Measurements from ENCODE around the gene CCR9. TPM values are rescaled to one million over a fixed set of nuclear protein-coding genes. Genes with fewer than 3 reads are reported as not detected.

Gene CCR9
- total and polyA plus RNA-seq, 2 experiments from 2014 or later = not detected

GRCh38 chr3:45950131-45950530 lies 63.8 kb downstream of the CCR9 start:
- Histone ChIP-seq H3K4me2 (no peak overlapping the region), H3K9me2 (ENCODE audit: insufficient read depth) (0 out of 2 replicates have a peak, but pooled peaks cover 4% of the 10 kb centered on the region), H2AFZ (no peak overlapping the region), H3K4me1 (ENCODE audit: insufficient read depth) (no peaks in the 10 kb centered on the region), H3K27me3 (ENCODE audit: insufficient read depth) (no peaks in the 10 kb centered on the region), H3K36me3 (ENCODE audit: insufficient read depth) (peaks cover 35% of the 10 kb centered on the region), H3K79me2 (replicated peaks; ENCODE audit: insufficient read depth) (no peaks in the 10 kb centered on the region), H4K20me1 (replicated peaks; ENCODE audit: insufficient read depth) (no peaks in the 10 kb centered on the region), H3F3A (replicated peaks; ENCODE audit: low read depth) (no peaks in the 10 kb centered on the region), H3K27ac (ENCODE audit: low read depth) (no peak overlapping the region), H3K4me3 (no peak overlapping the region)
- H3K4me1 Mint-ChIP-seq = no peaks in the 10 kb centered on the region
- H3K36me3 Mint-ChIP-seq (ENCODE audit: low read depth) = peaks cover 82% of the 10 kb centered on the region
- H3K27me3 Mint-ChIP-seq (ENCODE audit: insufficient read depth, low read depth, poor library complexity) = peaks cover 6% of the 10 kb centered on the region
- no peak overlapping the region for H3K27ac Mint-ChIP-seq
- H3K9me3 Mint-ChIP-seq = no peaks in the 10 kb centered on the region
- no peak for ATAC-seq
- TF ChIP-seq CREB1 (CRISPR knock-in tag; IDR thresholded peaks at IDR 0.05; ENCODE audit: low read depth) = no peak
- TF ChIP-seq EZH2phosphoT487 (IDR thresholded peaks at IDR 0.05; ENCODE audit: unreplicated experiment) = no peak
- no peak for TF ChIP-seq ETS1 (IDR thresholded peaks at IDR 0.05)
- no peak for TF ChIP-seq NANOG (IDR thresholded peaks at IDR 0.05; ENCODE audit: borderline replicate concordance)
- no peak for TF ChIP-seq POLR2AphosphoS5 (IDR thresholded peaks at IDR 0.05; ENCODE audit: low read depth)
- TF ChIP-seq CTCF (conservative IDR thresholded peaks at IDR 0.05; ENCODE audit: low read depth in 2 of 2) = no peak
- no peak for TF ChIP-seq JUNB (IDR thresholded peaks at IDR 0.05; ENCODE audit: unreplicated experiment)
- TF ChIP-seq ZNF331 (CRISPR knock-in tag; IDR thresholded peaks at IDR 0.05; ENCODE audit: low read depth) = no peak
- TF ChIP-seq EZH2 (IDR thresholded peaks at IDR 0.05; ENCODE audit: low read depth, unreplicated experiment) = no peak
- TF ChIP-seq ZNF462 (CRISPR knock-in tag; IDR thresholded peaks at IDR 0.05) = no peak
- no peak for TF ChIP-seq REST (IDR thresholded peaks at IDR 0.05; ENCODE audit: unreplicated experiment)
- H3K4me3 Mint-ChIP-seq = no peak overlapping the region
- no peak for DNase-seq (ENCODE audit: low spot score)

Data from GM23338 (cell line).